ENCODE results near the gene EPHB2.

DNA sequence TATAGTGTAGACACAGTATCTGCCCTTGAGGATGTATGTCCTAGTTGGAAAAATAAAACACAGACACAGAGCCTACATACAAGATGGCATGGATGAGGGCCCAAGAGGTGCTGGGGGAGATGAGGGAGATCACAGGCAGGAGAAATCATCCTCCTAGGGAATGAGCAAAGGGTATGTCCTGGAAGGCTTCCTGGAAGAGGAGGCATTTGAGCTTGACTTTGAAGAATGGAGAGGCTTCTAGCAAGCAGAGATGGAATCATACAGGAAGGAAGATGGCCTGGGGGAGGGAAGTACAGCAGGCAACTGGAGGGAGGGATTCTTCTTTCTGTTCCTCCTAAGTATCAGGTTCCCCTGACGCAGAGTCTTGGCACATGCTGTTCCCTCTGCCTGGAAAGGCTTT is 158.7 kb downstream of the EPHB2 start:
- TF ChIP-seq TAF1 (IDR thresholded peaks at IDR 0.05; ENCODE audit: low read depth, low read length) (no peak), POLR2A (IDR thresholded peaks at IDR 0.05; ENCODE audit: low read depth, low read length) (no peak)
